ENCODE data around the gene ZDHHC11B. TPM values are rescaled to one million over a fixed set of nuclear protein-coding genes. Genes with fewer than 3 reads are reported as not detected.
"Not testable (repeated sequence)": the region's sequence is repeated elsewhere in the genome, so short reads cannot be mapped to it uniquely, and the experiment has no call there.

ZDHHC11B gene
- total RNA-seq, 1 experiment from 2014 or later = 0.40 TPM

DNA sequence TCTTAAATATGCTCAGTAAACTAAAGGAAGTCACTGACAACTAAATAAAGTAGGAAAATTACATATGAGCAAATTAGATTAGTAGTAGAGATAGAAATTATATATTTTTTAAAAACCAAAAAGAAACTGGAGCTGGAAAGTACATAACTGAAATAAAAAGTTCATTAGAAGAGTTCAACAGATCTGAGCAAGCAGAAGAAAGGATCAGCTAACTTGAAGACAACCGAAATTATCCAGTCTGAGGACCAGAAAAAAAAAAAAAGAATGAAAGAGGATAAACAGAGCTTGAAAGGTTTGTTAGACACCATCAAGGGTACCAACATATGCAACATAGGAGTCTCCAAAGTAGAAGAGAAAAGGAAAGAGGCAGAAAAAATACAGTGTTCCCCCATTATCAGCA, 65.2 kb downstream of the ZDHHC11B start:
- DNase-seq (ENCODE audit: low read depth) = not testable (repeated sequence)

DNA sequence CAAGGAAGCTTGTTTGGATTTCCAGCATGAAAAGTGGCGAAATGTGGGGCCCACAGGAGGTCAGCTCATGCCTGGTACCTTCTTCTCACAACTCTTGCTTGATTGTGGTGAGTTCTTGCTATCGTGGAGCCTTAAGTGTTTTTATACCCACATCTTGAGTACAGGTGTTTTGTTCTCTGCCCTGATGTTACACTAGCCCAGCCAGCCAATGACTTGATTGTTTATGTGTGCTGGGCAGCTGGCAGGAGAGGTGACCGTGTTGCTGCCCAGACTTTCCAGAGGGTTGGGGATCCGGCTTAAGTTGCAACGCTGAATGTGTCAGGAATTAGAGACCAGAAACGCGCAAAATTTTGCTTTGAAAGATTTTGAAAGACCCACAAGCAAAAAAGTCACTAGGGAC, 67.4 kb downstream of the ZDHHC11B start:
- no peak for DNase-seq (ENCODE audit: low read depth)

DNA sequence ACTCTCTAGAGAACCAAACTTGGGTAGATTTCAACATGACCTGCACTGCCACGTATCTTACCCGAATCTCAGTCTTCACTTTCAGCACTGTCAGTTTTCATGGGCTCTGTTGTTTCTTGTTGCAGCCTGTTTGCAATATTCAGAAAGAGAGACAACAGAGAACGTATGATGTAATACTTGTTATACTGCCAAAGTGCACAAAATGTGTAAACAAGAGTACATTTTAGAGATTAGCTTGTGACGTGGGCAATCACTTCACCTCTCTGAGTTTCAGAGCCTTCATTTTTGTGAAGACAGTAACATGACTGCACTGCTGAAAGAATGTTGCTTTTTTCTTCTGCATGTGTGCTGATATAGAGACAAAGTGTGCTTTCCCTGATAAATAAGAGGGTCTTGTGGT, 67.8 kb downstream of the ZDHHC11B start:
- DNase-seq (ENCODE audit: low read depth) = not testable (repeated sequence)

DNA sequence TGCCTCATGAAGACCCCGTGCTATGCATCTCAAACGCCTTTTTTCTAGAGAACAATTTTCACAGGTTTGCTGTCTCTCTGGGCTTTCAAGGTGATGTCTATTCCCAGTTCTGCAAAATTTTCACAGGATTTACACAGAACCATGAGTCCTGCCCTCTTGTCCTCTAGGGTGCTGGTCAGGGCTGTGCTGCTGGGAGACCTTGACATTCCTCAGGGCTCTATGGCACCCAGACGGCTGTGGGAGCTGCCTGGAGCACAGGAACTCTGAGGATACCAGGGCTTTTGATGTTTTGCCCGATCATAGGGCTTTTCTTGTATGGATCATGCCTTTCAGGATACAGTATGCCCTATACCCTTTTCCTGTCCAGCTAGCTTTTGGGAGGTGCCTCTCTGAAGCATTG, 68.9 kb downstream of the ZDHHC11B start:
- DNase-seq (ENCODE audit: low read depth) = not testable (repeated sequence)

DNA sequence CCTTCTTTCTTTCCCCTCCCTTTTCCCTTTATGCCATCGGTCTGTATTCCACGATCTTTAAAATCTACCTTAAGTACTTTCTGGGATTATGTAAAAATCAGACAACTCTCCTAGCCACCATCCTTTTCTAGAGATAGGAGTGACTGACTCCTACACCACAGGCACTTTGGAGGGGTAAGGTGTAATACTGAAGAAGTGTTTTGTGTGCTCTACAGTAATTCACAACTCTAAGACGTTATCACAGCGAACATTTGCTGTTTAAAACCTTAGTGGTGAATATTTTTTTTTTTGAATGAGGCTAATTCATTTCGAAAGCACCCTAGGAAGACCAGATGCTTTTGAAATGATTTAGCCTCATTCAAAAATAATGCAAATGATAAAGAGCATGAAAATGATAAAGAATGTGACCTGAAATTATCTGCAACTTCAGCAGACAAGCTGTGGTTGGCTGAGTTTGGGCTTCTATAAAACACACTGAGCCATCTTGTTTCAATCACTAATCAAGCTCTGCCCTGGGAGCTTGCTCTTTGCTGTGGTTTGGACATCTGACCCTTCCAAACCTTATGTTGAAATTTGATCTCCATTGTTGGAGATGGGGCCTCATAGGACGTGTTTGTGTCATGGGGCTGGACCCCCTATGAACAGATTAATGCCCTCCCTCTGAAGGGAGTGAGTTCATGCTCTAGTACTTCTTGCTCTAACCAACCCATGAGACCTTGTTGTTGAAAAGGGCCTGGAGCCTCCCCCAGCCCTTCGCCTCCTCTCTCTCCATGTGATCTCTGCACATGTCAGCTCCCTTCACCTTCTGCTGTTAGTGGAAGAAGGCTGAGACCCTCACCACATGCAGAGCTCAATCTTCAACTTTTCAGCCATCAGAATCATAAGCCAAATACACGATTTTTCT, 70.1 kb downstream of the ZDHHC11B start:
- not testable (repeated sequence) for DNase-seq (ENCODE audit: low read depth)

DNA sequence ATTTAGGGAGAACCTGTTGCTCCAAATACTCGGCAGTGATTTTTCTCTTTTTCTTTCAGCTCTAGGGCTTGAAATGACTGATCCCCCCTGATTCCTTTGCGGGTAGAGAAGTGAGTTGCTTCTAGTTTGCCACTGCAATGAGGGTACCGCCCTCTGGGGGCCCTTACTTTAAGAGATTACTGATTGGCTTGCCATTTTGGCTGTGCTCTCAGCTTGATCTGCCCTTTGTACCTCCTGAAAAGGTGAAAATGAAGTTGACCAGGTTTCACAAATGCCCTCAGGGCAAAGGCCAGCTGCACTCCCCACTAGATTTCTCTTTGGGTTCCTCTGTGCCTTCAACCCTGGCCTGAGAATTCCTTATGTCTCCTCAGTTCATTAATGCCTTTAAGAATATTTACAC, 70.8 kb downstream of the ZDHHC11B start:
- not testable (repeated sequence) for DNase-seq (ENCODE audit: low read depth)

DNA sequence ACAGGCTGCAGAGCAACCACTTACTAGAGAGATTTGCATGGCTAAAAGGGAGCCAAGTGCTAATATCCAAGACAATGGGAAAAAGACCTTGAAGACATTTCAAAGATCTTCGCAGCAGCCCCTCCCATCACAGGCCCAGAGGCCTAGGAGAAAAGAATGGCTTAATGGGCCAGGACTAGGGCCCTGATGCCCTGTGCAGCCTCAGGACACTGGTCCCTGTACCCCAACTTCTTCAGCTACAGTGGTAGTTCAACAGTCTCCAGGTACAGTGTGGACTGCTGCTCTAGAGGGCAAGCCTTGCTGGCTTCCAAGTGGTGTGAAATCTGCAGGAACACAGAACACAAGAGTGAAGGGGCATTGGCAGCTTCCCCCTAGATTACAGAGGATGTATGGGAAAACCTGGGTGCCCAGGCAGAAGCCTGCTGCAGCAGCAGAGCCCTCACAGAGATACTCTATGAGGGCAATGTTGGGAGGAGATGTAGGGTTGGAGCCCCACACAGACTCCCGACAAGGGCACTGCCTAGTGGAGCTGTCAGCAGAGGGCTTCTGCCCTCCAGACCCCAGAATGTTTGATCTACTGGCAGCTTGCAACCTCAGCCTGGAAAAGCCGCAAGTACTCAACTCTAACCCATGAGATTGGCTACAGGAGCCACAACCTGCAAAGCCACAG, 75.5 kb downstream of the ZDHHC11B start:
- not testable (repeated sequence) for DNase-seq (ENCODE audit: low read depth)

DNA sequence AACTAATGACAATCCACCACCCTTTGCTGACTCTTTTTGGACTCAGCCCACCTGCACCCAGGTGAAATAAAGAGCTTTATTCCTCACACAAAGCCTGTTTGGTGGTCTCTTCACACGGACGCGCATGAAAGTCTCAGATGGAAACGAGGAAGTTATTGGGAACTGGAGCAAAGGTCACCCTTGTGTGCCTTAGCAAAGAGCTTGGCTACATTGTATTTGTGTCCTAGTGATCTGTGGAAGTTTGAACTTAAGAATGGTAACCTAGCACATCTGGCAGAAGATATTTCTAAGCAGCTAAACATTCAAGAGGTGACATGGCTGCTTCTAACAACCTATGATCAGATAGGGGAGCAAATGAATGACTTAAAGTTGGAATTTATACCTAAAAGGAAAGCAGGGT, 76.2 kb downstream of the ZDHHC11B start:
- not testable (repeated sequence) for DNase-seq (ENCODE audit: low read depth)

DNA sequence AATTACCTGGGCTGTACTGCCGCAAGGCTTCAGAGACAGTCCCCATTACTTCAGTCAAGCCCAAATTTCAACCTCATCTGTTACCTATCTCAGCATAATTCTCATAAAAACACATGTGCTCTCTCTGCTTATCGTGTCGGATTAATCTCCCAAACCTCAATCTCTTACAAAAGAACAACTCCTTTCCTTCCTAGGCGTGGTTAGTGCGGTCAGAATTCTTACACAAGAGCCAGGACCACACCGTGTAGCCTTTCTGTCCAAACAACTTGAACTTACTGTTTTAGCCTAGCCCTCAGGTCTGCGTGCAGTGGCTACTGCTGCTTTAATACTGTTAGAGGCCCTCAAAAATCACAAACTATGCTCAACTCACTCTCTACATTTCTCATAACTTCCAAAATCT, 78.4 kb downstream of the ZDHHC11B start:
- not testable (repeated sequence) for DNase-seq (ENCODE audit: low read depth)

DNA sequence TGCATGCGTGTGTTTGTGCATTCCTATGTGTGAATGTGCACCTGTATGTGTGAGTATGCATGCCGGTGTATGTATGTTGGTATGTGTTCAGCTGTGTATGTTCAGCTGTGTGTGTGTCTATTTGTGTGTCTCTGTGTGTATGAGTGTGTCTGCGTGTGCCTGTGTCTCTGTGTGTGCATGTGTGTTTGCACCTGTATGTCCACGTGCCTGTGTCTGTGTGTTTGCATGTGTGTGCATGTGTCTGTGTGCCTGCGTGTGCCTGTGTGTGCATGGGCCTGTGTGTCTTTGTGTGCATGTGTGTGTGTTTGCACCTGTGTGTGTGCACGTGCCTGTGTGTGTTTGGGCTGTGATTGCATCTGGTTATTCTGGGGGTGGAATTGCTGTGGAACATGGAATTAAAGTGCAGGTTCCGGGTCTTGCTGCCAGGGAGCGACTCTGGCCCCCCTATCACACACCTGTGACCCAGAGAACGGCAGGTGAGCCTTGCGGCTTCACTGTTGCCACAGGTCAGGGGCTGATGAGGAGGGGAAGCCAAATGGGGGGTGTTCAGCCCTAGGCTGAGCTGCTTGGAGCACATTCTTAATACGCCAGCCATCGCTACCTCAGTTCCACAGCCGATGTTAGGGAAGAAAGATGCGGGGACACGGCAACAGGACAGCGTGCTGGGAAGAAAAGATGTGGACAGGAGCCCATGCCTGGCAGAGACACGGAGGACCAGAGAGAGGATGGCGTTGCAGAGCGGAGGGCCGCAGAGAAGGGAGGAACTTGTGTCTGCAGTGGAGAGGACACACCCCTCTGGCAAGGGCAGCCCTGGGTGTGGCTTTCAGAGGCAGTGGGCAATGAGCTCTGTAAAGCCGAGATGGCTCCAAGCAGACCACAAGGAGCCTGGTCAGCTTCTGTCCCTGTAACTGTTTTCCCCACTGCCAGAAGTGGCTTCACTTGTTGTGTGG, 87.5 kb downstream of the ZDHHC11B start:
- not testable (repeated sequence) for DNase-seq (ENCODE audit: low read depth)

DNA sequence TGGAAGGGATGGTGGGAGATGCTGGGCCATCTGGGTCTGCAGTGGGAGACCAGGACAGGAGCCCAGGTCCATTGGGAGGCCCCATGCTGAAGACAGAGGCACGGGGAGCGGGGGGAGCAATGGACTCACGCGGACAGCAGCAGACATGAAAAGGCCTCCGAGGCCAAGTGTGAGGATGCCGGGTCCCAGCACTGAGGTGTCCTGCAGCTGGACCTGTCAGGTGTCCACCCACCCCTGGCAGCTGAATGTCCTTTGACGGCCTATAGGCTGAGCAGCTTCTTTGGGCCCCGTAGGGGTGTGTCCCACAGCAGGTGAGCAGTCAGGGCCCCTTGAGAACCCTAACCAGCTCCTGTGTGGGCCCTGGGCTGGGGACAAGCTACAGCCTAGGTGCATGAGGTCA, 88.3 kb downstream of the ZDHHC11B start:
- not testable (repeated sequence) for DNase-seq (ENCODE audit: low read depth)

DNA sequence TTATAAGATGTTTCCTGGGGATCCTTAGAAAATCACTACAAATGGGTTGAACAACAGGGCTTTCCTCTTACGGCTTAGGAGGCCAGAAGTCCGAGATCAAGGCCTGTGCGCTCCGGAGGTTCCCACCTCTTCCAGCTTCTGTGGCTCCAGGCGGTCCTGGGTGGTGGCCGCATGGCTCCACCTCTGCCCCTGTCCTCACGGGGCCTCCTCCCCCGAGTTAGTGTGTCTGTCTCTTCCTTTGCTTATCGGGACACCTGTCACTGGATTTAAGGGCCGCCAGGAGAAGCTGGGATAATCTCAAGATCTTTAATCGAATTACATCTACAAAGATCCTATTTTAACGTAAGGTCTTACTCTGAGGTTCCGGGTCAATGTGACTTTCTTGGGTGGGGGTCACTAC, 89.1 kb downstream of the ZDHHC11B start:
- not testable (repeated sequence) for DNase-seq (ENCODE audit: low read depth)

DNA sequence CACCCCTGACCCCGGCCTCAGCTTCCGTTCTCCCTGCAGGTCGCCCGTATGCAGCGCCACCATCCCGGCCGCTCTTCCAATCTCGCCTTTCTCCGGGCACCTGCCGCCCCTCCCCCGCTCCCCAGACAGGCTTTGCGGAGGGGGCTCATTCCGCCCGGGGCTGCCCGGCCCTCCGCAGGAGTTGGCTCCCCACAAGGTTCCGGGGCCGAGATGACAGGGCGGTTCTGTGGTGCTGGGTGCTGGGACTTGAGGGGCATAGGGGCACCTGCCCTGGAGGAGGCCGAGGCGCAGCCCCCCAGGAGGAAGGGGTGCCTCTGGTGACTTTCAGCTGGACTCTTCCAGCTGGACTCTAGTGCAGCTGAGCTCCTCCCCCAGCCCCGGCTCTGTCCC, 90.5 kb downstream of the ZDHHC11B start:
- DNase-seq (ENCODE audit: low read depth) = not testable (repeated sequence)

DNA sequence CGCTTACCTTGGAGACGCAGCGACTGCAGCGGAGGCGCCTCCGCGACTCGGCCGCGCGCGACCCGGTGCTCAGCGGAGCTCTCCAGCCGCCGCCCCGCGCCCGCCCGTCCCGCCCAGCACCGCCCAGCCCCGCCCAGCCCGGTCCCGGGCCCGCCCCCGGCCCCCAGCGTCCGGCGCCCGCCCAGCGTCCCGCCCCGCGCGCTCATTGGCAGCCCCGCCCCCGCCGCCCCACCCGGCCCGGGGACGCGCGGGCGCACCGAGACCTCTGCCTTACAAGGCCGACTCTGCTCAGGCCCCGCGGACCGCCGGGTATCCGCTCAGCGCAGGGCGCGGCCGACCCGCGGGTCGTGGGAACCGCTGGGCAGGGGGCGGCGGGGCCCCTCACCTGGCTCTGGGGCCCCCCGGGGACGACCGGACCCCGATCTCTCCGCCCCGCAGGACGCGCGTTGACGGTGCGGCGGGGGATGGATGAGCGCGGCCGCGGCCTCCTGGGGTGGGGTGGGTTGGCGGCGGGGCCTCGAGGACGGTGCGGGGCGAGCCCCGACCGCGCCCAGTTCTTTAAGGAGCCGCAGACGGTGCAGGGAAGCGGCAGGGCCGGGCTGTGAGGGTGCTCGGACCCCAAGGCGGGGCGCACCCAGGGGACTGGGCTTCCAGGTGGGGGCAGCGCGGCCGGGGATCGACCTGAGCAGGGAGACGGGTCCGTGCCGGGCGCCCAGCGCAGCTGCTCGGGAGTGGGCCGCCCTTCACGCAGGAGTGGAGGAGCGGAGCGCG, 91.1 kb downstream of the ZDHHC11B start, which contains the start of gene TPPP:
TPPP (minus strand) TSS at position 82 of the 771 bp plus-strand sequence. CDS start 15,292 bp downstream, outside the sequence.
- DNase-seq (ENCODE audit: low read depth) = not testable (repeated sequence)

DNA sequence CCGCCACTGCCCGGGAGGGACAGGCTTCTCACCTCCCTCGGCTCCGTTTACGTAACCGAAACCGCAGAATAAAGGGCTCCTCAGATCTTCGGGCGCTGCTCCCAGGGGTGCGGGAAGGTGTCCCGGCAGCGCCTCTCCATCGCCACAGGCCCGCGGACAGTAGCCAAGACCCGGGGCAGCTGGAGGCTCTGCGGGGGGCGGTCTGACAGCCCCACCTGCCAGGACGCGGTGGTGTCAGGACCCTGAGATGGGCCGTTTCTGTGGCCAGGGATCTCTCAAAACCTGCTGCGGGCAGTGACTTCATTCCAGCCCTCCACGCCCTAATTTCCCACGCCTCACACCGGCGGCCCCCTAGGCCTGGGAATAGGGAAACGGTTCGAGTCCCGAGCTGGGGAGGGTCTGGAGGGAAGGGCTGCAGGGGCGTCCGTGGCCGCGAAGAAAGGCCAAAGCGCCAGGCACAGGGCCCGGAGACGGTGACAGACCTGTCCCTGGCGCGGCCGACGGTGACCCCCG, 91.9 kb downstream of the ZDHHC11B start:
- not testable (repeated sequence) for DNase-seq (ENCODE audit: low read depth)

DNA sequence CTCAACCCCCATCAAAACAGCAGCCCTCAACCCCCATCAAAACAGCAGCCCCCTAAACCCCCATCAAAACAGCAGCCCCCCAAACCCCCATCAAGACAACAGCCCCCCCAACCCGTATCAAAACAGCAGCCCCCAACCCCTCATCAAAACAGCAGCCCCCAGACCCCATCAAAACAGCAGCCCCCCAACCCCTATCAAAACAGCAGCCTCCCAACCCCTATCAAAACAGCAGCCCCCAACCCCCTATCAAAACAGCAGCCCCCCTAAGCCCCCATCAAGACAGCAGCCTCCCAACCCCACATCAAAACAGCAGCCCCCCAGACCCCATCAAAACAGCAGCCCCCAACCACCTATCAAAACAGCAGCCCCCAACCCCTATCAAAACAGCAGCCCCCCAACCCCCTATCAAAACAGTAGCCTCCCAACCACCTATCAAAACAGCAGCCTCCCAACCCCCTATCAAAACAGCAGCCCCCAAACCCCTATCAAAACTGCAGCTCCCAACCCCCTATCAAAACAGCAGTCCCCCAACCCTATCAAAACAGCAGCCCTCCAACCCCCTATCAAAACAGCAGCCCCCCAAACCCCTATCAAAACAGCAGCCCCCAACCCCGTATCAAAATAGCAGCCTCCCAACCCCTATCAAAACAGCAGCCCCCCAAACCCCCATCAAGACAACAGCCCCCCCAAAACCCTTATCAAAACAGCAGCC, 92.6 kb downstream of the ZDHHC11B start:
- DNase-seq (ENCODE audit: low read depth) = no peak

DNA sequence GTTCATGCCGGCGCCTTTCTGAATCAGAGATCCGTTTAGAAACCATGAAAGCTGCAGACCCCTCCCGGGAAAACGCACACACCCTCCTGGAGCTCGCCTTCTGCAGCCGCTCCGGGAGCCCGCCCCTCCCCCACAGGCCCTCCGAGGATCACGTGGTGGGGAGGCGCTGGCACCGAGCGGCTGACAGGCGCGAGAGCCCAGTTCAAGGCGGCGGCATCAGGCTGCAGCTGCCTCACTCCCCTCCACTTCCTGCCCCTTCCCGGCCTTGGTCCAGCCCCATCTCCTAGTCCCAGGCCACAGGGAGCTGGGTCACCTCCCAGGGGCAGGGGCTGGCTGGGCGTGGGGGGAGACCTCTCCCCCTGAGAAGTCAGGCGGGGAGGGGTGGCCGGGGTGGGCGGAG, 93.5 kb downstream of the ZDHHC11B start:
- DNase-seq (ENCODE audit: low read depth) = not testable (repeated sequence)

DNA sequence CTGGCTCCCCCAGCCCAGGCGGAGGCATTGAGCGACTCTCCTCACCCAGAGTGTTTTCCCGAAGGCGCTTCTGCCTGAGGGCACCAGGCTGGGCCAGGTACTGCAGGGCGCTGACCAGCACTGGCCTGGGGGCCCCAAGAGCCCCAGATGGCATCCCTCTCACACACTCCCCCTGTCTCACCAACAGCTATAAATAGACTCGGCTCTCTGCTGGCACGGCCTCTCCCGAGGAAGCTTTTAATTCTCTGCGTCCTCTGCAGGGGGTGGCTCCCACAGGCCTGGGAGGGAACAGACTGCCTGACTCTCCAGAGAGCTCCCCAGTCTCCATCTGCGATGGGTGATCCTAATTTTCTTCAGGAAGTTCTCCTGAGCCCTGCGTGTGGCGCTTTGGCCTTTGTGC, 94.2 kb downstream of the ZDHHC11B start:
- not testable (repeated sequence) for DNase-seq (ENCODE audit: low read depth)

DNA sequence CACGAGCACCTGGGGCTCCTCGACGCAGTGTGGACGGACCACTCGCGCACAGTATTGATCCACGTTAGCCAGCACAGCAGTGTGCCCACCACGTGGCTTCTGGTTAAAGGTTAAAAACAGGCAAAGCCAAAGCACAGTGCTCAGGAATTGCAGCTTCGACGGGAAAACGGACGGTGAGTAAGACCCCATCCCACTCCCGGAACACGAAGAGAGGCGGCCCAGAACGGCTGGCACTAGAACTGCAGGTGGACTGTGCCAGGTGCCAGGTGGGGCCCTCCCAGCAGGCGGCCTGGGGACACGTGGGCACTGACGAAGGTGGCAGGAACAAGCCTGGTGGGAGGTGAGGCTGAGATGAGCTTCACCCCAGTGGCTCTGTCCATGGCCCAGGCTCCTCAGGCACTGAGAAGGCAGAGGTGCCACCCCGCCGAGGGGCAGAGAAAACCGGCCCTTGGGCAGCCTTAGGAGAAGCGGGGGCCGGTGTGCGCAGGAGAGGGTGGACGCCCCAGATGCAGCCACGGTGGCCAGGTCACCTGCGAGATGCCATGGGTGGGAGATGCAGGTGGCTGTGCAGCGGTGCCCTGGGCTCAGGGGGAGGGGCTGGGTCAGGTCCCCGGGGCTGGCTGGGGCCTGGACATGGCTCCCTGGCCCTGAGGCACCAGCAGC, 96.0 kb downstream of the ZDHHC11B start:
- DNase-seq (ENCODE audit: low read depth) = not testable (repeated sequence)
